Dermis blood vessel endothelial cell (primary cell): Measurements from ENCODE around the gene SOBP. TPM values are rescaled to one million over a fixed set of nuclear protein-coding genes. Genes with fewer than 3 reads are reported as not detected.

ENCODE experiments used
- DNase-seq: peaks from one replicate; pipeline ENCODE4 v3.0.0; 2010
- total RNA-seq: library from RNA; depleted of rRNA; stranded (reverse); fragments of >200 nt; gene quantifications from 2 replicates; pipeline ENCODE4 v1.2.3, GENCODE V29; 2014

Gene SOBP
- total RNA-seq, 1 donor from 2014 or later, result 1.0 TPM

- DNase-seq, result no peak
Observed at GRCh38 chr6:107589934-107590333, 100.0 kb downstream of the SOBP start.

DNA sequence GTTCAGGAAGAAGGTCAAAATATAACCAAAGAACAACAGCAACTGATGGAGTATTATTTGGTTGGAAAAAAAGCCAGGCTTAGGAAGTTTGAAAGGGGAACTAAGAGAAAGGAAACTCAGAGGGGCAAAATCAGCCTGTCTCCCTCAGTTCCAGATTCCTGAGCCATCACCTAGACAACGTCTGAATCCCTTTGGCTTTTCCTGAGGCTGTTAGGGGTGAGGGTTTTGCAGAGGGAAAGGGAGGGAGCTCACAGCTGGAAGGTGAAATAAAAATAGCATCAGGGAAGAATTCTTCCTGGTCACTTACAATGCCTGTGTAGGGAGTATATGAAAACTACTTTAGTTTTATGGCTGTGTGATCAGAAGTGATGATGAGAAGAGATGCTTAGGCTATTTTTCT lies 100.5 kb downstream of the SOBP start:
- DNase-seq, result no peak

GRCh38 chr6:107591346-107591745 lies 101.4 kb downstream of the SOBP start:
- DNase-seq, result no peak

DNA sequence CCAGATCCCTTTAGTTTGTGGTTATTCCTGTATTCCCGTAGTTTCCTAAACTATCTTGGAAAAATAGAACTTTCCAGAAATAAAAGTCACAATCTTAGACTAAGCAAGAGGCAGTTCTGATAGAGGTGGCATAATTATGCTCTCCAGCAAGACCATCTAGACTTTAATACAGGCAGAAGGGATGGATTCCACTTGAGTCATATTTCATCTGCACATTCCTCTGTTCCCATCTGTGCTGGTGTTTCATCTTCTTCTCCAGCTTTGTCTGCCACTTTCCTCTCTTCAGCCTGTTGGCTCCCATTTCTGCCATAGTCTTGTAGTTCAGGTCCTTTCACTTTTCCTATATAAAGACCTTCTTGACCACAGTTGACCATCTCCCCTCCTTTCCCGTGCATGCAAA lies 102.9 kb downstream of the SOBP start:
- no peak for DNase-seq

DNA sequence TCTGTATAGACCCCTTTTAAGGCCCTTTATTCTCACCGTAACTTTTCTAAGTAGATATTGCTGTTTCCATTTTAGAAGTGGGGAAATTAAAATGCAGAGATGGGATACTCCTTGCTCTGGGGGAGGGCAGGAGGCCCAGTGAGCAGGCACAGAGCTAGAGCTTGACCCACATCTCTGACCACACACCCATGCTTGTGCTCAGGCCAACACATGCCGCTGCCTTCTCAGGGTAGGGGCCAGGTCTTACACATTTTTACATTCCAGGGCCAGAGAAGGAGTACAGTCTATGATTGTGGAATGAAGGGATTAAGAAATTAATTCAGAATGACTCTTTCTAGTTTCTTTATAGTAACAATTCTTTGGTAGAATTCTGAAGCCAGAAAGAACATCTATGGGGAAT lies 104.8 kb downstream of the SOBP start:
- DNase-seq, result no peak

GRCh38 chr6:107598091-107598490 lies 108.2 kb downstream of the SOBP start:
- DNase-seq, result no peak

DNA sequence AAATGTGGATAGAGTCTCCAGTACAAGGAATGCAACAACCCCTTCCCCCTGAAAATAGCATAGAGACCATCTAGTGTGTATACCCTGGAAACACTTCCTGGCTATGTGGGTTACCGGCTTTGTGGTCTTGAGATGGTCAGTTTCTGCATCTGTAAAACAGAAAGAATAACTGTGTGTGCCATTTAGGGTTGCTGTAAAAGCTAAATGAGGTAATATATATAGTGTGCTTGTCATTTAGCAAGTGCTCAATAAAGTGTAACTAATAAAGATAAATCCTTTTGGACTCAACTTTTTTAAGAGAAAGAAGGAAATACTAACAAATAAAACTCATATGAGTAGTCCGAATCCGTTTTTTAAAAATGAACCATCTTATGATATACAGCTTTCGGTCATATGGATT lies 109.1 kb downstream of the SOBP start:
- DNase-seq, result no peak

- DNase-seq, result no peak
Observed at GRCh38 chr6:107600121-107600520, 110.2 kb downstream of the SOBP start.

GRCh38 chr6:107600936-107601335 lies 111.0 kb downstream of the SOBP start:
- DNase-seq, result peak; percentile 82

DNA sequence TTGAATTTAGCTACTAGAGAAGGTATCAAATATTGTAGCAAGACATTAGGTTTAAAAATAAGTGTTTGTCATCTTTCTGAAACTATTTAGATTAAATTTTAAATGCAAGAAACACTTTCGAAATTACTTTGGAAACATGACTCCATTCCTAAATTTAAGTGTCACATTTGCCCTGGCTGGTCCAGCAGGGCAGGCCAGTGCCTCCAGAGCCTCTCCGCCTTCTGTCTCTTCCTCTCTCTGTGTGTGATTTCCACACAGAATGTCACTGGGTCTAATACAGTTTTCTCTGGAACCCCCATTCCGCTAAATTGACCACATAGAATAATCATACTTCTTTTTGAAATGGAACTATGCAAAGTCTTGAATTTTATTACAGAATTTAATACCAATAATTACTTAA lies 111.5 kb downstream of the SOBP start:
- DNase-seq, result no peak

GRCh38 chr6:107602321-107603005 lies 112.5 kb downstream of the SOBP start:
- no peak for DNase-seq

DNA sequence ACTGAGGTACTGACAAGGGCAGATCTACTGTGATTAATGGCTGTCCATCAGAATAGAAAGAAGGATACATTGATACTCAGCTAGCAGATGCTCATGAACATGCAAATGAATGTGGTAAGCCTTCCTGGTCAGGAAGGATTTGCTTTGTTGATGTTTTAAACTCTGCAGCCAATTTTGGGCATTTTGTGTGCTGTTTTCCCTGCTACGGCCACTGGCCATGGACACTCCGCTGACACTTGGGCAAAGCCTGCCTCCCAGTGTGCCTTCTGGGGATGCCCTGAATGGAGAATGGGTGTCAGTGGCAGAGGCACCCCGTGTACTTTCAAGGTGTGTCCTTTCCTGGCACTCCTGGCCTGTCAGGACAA lies 113.1 kb downstream of the SOBP start:
- DNase-seq, result no peak

DNA sequence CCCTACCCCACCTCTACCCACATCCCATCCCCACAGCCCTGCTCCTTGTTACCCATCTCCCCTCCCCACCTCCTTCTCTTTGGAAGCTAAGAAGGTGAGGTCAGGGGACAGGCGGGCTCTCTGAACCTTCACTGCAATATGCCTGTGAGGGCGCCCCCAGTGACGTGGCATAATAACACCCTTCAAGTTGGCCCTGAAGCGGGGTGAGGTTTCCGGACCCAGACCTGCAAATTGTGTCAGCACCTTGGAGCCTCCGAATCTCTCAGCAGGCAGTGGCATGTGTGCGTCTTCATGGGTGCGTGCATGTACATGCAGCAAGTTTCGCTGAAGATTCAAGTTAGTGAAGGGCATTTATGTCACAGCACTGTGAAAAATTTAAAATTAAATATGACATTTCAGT lies 114.6 kb downstream of the SOBP start:
- DNase-seq, result no peak

DNA sequence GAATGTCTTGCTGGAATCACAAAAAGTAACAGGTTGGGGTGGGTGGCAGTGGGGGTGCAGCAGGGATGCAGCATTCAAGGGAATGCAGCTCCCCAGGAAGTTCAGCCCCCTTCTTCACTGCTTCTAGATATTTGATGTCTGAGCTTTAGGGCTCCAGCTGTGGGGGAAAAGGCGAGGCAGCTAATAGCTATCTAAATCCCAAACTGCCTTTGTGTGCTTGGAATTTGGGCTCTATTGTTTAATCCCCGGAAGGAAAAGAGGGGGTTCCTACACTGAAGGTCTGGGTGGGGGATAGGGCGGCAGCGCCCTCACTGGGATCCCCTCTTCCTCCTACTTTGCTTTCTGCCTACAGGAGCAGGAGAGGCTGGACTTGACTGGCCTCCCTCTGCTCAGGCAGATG lies 116.5 kb downstream of the SOBP start:
- no peak for DNase-seq

GRCh38 chr6:107607116-107607515 lies 117.2 kb downstream of the SOBP start:
- DNase-seq, result no peak

DNA sequence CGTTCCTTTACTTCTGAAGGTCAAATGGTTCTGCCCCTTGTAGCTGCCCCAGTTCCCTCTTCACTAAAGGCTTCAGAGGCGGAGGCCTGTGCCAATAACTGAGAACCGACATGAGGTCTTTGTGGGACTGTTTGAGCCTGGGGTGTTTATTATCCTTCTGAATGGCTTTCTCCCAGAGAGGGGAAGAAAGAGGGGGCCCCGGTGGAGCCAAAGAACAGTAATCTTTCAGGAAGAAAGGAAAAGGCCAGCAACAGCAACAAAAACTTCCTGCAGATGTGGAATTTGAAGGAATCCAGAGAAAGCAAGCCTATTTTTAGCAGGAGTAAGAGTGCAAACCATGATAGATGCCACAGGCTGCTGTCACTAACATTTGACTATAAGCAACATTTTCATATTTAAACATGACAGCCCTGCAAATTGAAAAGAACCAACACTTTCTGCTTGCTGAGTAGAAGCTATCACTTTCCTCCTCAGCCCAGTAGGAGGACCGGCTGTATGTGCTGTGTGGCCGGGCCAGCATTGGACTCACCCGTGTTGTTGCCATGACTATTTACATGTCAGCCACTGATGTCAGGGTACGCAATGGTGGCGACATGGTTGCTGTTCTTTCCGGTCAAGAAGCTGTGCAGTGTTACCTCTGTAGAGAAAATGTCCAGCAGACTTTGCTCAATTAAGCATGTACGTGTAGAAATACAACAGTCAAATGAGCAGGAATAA lies 121.3 kb downstream of the SOBP start:
- no peak for DNase-seq

DNA sequence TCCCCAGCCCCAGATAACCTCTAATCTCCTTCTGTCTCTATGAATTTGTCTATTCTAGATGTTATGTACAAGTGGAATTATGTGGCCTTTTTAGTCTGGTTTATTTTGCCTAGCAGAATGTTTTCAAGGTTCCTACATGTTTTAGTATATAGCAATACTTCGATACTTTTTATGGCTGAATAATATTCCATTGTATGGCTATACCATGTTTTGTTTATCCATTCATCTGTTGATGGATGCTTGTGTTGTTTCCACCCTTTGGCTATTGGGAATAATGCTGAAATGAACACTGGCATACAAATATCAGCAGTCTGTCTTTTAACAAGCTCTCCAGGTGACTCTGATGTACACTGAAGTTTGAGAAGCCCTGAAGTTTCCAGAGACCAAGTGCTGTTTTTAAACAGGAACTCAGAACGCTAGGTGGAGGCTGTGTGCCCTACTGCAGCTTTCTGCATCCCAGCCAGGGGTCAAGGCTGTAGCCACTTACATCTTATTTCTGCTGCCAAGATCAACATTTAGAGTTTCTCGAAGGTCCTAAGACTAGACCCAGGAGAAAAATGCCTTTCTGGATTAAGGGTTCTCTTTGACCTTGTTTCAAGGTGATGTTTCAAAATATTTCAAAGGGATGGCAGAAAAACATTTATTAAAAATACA lies 123.0 kb downstream of the SOBP start:
- DNase-seq, result peak; percentile 22

GRCh38 chr6:107613651-107614379 lies 123.9 kb downstream of the SOBP start:
- no peak for DNase-seq

- no peak for DNase-seq
Observed at GRCh38 chr6:107614828-107615227, 124.9 kb downstream of the SOBP start.

GRCh38 chr6:107616775-107617174 lies 126.9 kb downstream of the SOBP start:
- DNase-seq, result no peak

- DNase-seq, result no peak
Observed at GRCh38 chr6:107617341-107617932, 127.5 kb downstream of the SOBP start.

DNA sequence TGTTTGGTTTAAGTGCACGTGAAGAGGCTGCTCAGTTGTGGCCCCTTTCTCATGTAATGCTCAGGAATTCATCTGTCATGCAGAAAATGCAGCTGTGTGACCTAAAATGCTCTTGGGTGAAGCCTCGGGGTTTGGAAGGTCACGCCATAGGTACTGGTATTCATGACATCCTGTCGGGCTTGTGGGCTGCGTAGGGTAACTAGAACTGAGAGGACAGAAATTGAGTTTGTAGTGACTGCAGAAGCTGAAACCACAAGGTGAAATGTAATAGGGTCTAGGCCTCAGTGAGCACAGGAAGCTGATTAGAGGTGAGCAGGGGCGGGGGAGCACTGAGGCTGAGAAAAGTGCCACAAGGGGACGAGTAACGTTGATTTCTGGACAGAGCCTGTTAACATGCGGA lies 128.8 kb downstream of the SOBP start:
- DNase-seq, result no peak

- peak; percentile 63 for DNase-seq
Observed at GRCh38 chr6:107620732-107621131, 130.8 kb downstream of the SOBP start.
